ENCODE results near the gene NTHL1.

NTHL1 gene

GRCh38 chr16:2003231-2003826 lies 44.3 kb downstream of the NTHL1 start:
- Histone ChIP-seq H3K4me1 (ENCODE audit: control insufficient read depth, insufficient read depth, low read length) (peaks cover 25% of the 10 kb centered on the region), H3K9me3 (ENCODE audit: control insufficient read depth, insufficient read depth, low read depth, low read length) (no peaks in the 10 kb centered on the region), H3K36me3 (ENCODE audit: control insufficient read depth in 2 of 2, insufficient read depth in 1 of 2, low read length in 2 of 2) (peaks cover 0 to 79% of the 10 kb centered on the region in 2 experiments; a peak in 2 of 3 replicates), H3K27ac (ENCODE audit: extremely low read depth, low read depth, low read length) (no peak overlapping the region), H3K4me3 (ENCODE audit: low read depth, low read length) (no peak overlapping the region)
- TF ChIP-seq ZNF561 (tag by site-specific recombination; IDR thresholded peaks at IDR 0.05; ENCODE audit: borderline replicate concordance): no peak
- TF ChIP-seq ZNF404 (tag by site-specific recombination; IDR thresholded peaks at IDR 0.05): no peak
- TF ChIP-seq ZBTB1 (tag by site-specific recombination; IDR thresholded peaks at IDR 0.05): no peak
- TF ChIP-seq ZNF324 (tag by site-specific recombination; IDR thresholded peaks at IDR 0.05): no peak
- TF ChIP-seq OVOL3 (tag by site-specific recombination; IDR thresholded peaks at IDR 0.05): no peak
- no peak for TF ChIP-seq AEBP2 (tag by site-specific recombination; IDR thresholded peaks at IDR 0.05; ENCODE audit: borderline replicate concordance)
- no peak for TF ChIP-seq PRDM4 (tag by site-specific recombination; IDR thresholded peaks at IDR 0.05)
- no peak for TF ChIP-seq PRDM6 (tag by site-specific recombination; IDR thresholded peaks at IDR 0.05)
- no peak for TF ChIP-seq ZNF214 (tag by site-specific recombination; IDR thresholded peaks at IDR 0.05; ENCODE audit: borderline replicate concordance)
- TF ChIP-seq ZSCAN30 (tag by site-specific recombination; IDR thresholded peaks at IDR 0.05): no peak
- TF ChIP-seq ZNF335 (tag by site-specific recombination; conservative IDR thresholded peaks at IDR 0.05): no peak
- TF ChIP-seq ZNF639 (tag by site-specific recombination; IDR thresholded peaks at IDR 0.05): no peak
- TF ChIP-seq KLF7 (tag by site-specific recombination; IDR thresholded peaks at IDR 0.05; ENCODE audit: borderline replicate concordance): no peak
- no peak for TF ChIP-seq REST (tag by site-specific recombination; IDR thresholded peaks at IDR 0.05)
- CTCF ChIA-PET: interaction anchor here (0.6 to 3.3 kb wide), 23 partner anchors 9 to 1470 kb away, joined by 3 to 39 read pairs (median 6); partner anchors contain the start of genes GFER, NTHL1 and TSC2
- POLR2A ChIA-PET: interaction anchor here (0.6 to 2.1 kb wide), 9 partner anchors 8 to 152 kb away, joined by 3 to 19 read pairs (median 4); partner anchors contain the start of genes NTHL1, TBL3, TRAF7 and TSC2
